HG02571 (cell line): ENCODE measurements around the gene PISD.

Experiments used
- ATAC-seq: cut with Tn5 transposase; IDR thresholded peaks from one replicate; pipeline ENCODE4 v1.9.1; 2021; ENCODE audit warnings: mild to moderate bottlenecking, moderate library complexity; ENCODE audit not compliant: unreplicated experiment

PISD gene

DNA sequence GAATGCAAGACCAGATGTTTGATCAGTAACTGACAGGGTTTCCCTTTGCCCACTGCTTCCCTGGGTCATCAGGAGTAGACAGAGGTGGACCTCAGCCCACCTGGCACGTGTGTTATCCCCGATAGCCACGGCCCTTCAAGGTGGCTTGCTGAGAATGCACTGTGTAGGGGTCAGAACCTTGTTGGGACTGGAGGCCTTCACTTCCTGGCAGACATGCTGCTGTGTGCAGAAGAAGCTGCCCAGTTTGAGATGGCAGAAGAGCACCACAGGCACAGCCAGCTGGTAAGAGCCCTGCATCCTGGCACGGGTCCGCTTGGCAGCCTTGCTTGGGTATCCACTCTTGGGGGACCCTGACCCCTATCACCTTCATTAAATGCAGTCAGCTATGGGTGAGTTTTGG is 83.8 kb downstream of the PISD start:
- no peak for ATAC-seq

DNA sequence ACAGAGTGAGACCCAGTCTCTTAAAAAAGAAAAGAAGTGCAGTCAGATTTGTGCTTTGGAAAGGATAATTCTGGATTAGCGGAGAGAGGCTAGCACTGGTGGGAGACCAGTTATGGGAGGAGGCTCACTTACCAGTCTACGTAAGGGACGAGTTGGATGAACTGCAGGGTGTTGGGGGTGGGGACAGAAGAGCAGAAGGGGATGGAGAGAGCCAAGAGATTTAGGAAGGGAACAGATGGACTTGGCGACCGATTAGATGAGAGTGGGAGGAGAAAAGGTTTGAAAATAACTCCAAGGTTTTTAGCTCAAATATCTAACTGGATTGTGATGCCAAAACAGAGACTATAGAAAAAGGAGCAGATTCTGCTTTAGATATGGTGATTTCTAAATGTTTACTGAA is 84.3 kb downstream of the PISD start:
- no peak for ATAC-seq

DNA sequence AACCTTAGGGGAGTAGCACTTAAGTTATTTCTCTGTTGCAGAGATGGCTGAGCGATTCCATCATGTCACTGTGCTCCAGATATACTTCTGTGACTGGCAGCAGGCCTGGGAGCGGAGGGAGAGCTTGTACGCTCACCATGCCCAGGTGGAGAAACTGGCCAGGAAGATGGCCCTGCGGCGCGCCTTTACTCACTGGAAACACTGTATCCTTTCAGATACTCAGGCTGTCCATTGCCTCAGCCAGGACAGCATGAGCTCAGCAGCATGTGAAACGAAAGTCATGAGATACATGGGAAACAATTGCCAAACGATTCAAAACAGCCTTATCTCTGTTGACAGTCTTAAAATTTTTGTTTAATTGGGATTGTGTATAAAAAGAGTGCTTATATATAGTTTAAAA is 86.8 kb downstream of the PISD start:
- no peak for ATAC-seq

DNA sequence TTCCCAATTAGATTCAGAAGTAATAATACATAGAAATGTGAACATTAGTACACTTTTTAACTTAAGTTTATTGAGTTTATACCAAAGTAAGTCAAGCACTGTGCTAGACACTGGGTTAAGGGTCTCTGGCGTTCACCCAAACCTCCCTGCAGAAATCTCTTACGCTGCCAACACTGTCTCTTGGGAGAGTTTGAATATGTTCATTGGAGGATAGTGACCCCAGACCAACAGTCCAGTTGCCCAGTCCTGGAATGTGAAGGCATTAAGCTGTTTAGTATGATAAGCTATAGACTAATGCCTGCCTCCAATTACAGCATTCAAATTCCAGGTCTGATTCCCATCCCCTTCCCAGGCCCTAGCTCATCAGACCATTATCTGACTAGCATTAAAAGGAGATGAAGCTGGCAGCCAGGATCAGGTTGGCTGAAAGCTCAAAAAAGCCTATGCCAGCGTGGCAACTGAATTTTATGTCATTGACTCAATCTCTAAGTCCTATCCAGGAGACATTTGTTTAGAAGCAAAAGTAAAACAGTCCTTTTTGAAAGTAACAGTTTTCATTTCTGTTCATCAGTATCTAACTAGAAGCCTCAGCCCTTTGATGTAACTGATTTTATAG is 87.9 kb downstream of the PISD start:
- no peak for ATAC-seq

DNA sequence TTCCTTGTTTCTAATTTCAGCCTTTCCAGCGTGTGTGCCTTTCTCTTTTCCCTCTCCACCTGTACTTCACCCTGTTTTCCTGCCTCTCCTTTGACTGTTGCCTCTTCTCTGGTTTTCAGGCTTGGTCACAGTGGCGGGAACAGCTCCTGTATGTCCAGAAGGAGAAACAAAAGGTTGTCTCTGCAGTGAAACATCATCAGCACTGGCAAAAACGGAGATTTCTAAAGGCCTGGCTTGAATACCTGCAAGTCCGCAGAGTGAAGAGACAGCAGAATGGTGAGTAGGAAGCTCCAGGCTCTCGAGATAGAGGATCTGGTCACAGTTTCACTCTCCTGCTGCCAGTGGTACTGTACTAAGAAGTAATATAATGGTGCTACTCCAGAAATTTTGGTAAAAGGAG is 89.1 kb downstream of the PISD start:
- no peak for ATAC-seq

DNA sequence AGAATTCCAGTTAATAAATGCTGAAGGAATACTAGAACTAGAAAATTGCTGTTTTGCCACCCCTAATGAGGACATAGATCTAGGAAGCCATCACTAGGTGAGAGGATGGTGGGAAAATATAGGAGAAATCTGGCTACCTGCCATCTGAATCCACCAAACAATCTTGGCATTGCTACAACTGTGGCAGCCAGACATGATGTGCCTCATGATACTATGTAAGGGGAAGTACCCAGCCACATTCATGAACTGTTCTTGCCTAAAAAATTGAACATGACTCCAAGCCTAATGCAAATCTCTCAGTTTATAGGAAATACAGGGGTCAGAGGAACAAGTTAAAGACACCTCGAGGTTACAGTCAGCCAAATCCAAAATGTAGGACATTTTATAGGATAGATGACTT is 92.9 kb downstream of the PISD start:
- ATAC-seq = no peak
